Non-pigmented ciliary epithelial cell (primary cell): ENCODE measurements around the gene TMEM163.
"Not testable (repeated sequence)": the region's sequence is repeated elsewhere in the genome, so short reads cannot be mapped to it uniquely, and the experiment has no call there.

ENCODE experiments used
- DNase-seq: peaks from one replicate; pipeline ENCODE4 v3.0.0-alpha.2; 2010; ENCODE audit warnings: low read depth

The TMEM163 gene

GRCh38 chr2:134532537-134532936 is 186.3 kb downstream of the TMEM163 start:
- DNase-seq: no peak

DNA sequence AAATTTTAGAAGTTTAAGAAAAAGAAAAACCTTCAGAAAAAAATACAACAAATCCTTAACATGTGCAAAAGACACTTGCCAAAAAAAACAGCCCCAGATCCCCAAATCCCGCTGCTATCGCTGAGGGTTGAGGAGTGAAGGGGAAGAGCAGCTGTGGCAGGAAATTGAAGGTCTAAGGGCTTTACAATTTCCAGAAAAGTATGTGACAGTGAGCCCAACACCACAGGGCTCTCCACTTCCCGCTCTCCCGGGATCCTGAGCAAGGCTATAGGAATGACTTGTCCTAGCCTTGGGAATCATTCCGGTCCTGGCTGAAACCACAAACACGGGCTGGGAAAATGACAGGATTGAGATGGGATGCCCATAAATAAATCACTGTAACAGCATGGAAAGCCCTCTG is 191.4 kb downstream of the TMEM163 start:
- no peak for DNase-seq

- DNase-seq: no peak
These were observed 196.0 kb downstream of the TMEM163 start for GRCh38 chr2:134522496-134523455.

- no peak for DNase-seq
These were observed 200.7 kb downstream of the TMEM163 start for GRCh38 chr2:134518101-134518500.

- no peak for DNase-seq
These were observed 203.7 kb downstream of the TMEM163 start for GRCh38 chr2:134515137-134515536.

DNA sequence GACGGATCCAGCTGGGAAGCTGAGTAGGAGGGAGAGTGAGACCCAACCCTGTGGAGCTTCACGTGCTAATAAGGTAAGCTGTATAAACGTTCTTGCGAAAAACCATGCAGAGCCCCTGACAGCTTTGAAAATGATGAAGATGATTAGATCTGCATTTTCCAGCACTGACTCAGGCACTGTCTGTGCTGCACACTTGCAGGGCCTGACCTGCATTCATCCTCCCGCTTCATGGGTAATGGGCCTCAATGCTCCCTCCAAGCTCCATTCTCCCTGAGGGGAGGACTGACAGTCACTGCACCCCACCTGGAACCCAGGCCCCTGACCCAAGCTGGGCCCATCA is 205.4 kb downstream of the TMEM163 start:
- DNase-seq: no peak

DNA sequence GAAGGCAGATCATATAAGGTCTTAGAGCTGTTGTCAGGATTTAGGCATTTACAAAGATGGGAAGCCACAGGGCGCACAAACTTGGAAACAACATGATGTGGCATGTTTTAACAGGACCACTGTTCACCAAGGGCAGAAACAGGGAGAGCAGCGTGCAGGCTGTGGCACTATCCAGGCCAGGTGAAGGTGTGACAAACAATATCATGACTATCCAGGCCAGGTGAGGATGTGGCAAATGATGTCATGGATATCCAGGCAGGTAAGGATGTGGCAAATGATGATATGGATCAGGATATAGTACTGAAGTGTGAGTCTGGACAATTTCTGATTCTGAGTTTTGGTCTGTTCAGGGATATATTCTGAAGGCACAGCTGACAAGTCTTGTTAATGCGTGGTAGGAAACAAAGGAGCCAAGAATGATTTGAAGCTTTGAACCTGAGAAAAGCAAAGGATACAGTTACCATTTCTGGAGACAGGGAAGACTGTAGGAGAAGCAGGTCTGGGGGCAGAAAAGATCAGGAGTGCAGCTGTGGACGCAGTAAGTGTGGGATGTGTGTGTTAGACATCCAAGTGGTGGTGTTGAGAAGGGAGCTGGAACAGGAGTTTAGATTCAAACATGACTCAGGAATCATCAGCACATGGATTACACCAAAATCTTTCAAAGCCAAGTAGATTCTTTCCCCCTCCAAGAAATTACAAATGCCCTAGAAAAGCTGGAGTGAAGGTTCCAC is 205.9 kb downstream of the TMEM163 start:
- no peak for DNase-seq

DNA sequence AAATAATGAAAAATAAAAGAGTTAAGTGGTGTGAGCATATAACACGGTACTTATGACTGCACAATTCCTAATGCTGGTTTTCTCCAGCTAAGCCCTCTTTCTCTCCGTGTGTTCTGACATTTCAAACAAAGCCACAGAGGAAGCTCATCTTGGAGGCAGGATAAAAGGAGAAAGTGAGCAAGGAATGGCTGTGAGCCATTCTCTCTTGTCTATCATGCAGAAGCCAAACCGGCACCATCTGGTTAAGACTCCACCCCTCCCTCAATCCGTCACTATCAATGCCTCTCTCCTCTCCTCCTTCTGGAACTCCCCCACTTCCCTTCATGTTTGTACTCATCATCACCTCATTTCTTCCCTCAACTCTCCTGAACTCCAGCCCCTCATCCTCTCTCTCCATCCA is 210.4 kb downstream of the TMEM163 start:
- no peak for DNase-seq

- no peak for DNase-seq
These were observed 211.1 kb downstream of the TMEM163 start for GRCh38 chr2:134507697-134508096.

DNA sequence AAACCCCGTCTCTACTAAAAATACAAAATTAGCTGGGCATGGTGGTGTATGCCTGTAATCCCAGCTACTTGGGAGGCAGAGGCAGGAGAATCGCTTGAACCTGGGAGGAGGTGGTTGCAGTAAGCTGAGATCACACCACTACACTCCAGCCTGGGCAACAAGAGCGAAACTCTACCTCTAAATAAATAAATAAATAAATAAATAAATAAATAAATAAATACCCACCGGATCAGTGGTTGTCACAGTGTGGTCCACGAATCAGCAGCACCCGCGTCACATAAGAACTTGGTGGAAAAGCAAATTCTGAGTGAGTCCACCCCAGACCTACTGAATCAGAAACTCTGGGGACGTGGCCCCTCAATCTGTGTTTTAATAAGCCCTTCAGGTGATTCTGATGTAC is 211.6 kb downstream of the TMEM163 start:
- DNase-seq: not testable (repeated sequence)

GRCh38 chr2:134505446-134505845 is 213.4 kb downstream of the TMEM163 start:
- no peak for DNase-seq

GRCh38 chr2:134504586-134505336 is 214.0 kb downstream of the TMEM163 start:
- no peak for DNase-seq

- DNase-seq: no peak
These were observed 216.7 kb downstream of the TMEM163 start for GRCh38 chr2:134502104-134502503.

DNA sequence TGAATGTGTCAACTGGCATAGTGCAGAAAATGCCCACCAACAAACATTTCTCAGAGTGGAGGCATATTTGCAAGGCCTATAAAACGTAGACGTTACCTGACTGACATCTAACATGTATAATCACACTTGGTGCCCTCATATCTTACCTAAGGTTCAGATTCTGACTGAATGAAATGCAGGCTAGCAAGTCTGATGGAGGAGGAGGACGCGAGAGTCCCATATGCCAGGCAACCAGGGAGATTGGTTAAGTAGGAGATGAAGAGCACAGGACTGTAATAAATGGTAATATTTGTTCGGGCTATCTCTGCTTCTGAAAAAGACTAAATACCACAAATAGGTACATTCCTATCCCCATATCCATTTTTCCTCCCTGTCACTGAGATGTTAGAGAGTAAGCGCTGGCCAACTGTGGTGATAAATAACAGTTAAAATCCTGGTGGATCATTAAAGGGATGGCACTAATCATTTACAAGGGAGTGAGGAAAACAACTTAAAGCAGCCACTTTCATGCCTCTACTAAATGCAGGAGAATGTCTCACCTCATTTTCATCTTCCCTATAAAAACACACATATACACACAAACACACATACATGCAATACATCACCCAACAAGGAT is 217.2 kb downstream of the TMEM163 start:
- no peak for DNase-seq

DNA sequence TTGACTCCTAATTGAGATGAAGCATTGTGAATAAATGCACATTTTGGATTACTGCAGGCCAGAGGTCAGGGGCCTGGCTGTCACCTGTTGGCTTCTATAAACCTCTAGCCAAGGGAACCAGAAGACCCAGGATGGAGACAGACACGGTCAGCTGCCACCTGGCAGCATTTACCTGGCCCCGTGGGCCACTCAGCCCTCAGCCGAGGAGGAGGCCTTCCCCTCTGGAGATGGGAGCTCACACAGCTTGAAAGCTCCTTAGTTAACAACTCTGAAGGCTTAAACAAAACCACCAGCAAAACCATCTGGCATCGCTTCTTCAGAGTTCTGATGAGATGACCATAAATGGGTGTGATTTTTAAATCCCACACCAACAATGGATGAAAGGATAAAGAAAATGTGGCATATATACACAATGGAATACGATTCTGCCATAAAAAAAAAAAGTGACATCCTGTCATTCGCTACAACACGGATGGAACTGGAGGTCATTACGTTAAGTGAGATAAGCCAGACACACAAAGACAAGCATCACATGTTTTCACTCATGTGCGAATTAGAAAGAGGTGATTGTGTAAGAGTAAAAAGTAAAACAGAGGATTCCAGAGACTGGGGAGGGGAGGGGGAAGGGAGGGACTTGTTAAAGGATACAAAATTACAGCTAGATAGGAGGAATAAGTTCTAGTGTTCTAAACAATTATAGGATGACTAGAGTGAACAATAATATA is 218.4 kb downstream of the TMEM163 start:
- DNase-seq: no peak

DNA sequence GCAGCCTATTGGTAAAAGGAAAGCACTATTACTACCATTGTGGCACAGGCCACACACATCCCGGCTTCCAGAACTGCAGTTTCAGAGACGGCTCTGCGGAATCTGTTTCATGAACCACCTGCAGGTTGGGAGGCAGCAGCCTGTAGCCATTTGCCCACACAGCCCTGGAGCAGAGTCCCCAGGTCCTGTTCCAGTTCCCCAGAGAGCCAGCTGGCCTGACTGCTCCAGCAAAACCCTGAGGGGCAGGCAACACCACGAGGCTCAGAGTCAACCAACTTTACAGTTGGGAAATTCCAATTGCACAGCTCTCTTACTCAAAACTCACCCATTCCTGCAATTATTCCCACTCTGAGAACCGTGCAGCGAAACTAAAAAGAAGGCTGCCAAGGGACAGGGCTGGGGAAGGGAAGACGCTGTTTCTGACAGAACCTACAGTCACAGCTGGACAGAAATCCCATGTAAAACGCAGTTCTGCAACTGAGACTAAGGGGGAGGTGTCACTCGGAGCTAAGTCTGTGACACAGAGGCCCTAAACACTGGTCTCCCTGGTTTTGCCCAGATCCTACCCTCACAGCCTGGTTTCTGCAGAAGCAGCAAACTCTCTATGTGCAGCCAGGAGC is 219.4 kb downstream of the TMEM163 start:
- no peak for DNase-seq

- no peak for DNase-seq
These were observed 220.1 kb downstream of the TMEM163 start for GRCh38 chr2:134498654-134499053.

DNA sequence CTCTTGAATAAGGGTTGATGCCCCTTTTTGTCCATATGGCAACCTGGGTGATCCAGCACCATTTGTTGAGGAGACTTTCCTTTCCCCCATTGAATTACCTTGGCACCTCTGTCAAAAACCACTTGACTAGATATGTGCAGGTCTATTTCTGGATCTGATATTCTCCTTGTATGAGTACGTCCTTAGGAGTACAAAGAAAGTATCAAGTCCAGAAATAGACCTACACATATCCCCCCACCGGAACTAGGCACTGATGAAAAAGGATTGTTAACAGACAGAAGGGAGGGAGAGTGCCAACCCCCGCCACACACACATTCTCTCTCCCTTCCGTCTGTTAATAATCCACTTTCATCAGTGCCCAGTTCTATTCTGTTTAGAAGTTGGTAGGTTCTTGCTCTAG is 225.0 kb downstream of the TMEM163 start:
- DNase-seq: no peak

DNA sequence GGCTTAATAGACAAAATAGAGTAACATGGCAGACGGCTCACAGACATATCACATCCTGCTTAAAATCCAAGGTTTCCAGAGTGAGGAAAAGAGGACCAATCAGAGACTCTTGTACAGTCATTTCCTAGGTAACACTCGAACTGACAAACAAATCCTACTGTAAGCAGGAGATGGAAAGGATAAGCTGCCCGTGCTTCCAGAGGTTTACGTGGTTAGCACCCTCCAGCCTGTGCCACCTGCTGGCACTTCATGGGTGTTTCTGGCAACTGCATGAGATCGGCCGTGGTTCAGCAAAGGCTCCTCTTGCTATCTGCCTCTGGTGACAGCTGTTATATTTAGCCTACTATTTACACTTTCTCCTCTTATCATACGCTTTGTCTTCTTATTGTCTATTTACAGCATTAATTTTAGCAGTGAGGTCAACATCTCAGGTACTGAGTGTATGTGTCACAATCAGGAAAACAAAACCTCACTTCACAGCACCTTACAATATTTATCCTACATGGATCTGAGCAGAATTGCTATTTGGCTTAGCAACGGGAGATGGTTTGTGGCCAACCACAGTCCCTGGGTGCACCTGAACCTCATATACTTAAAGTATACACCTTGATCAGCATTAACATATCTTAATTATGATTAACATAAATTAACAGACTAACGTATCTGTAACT is 226.9 kb downstream of the TMEM163 start:
- no peak for DNase-seq

- DNase-seq: no peak
These were observed 227.8 kb downstream of the TMEM163 start for GRCh38 chr2:134491022-134491421.
